Aorta (tissue), 5 donors: ENCODE results near the gene ARHGEF17. TPM values are rescaled to one million over a fixed set of nuclear protein-coding genes. Genes with fewer than 3 reads are reported as not detected.

Experiments
- ATAC-seq: fragments of 200-7000 bp; cut with Tn5 transposase; one replicate; pipeline ENCODE4 v1.9.1; 2022; ENCODE audit warnings: moderate library complexity; ENCODE audit not compliant: low FRiP score
- DNase-seq, 2 donors: peaks; one replicate each; pipeline ENCODE4 v3.0.0-alpha.2; 2020
- H3K27ac ChIP-seq, 2 donors: one replicate each; pipeline ENCODE4 v1.5.1; 2013; ENCODE audit warnings: low read length in 2 of 2, mild to moderate bottlenecking in 2 of 2, moderate library complexity in 2 of 2, control low read depth in 1 of 2, inconsistent platforms in 1 of 2, low read depth in 1 of 2
- H3K27me3 ChIP-seq, 2 donors: one replicate each; pipeline ENCODE4 v1.6.1; 2013; ENCODE audit warnings: control low read depth in 1 of 2, low read length in 1 of 2, mild to moderate bottlenecking in 1 of 2, moderate library complexity in 1 of 2; ENCODE audit not compliant: insufficient read depth in 2 of 2, control insufficient read depth in 1 of 2
- H3K36me3 ChIP-seq, 2 donors: one replicate each; pipeline ENCODE4 v1.6.1; 2013; ENCODE audit warnings: control low read depth in 1 of 2, low read length in 1 of 2, mild to moderate bottlenecking in 1 of 2; ENCODE audit not compliant: insufficient read depth in 2 of 2, control insufficient read depth in 1 of 2
- H3K4me1 ChIP-seq, 2 donors: one replicate each; pipeline ENCODE4 v1.6.1; 2013; ENCODE audit warnings: low read length in 2 of 2, control low read depth in 1 of 2, mild to moderate bottlenecking in 1 of 2, moderate library complexity in 1 of 2; ENCODE audit not compliant: insufficient read depth in 2 of 2, control insufficient read depth in 1 of 2
- H3K4me3 ChIP-seq, 2 donors: one replicate each; pipeline ENCODE4 v1.5.1; 2013; ENCODE audit warnings: low read length in 2 of 2, control low read depth in 1 of 2, mild to moderate bottlenecking in 1 of 2
- H3K9me3 ChIP-seq: one replicate; pipeline ENCODE4 v1.6.1; 2013; ENCODE audit warnings: mild to moderate bottlenecking, low read length; ENCODE audit not compliant: control insufficient read depth
- WGBS, 2 donors: extraction: QIAGEN DNeasy Blood & Tissue Kit; methylation state at CpG; one replicate each; pipeline ENCODE4 v1.1.7; 2013; 5-methylcytosine and 5-hydroxymethylcytosine counted together
- intact Hi-C, 2 donors: fragments of 100-400 bp; cut with DNase I; formaldehyde crosslinking; loops; one replicate each; pipeline versions ENCODE4 v1.14.2 to v1.15.0; 2022
- polyA plus RNA-seq, 2 donors: library from polyadenylated mRNA; stranded (reverse); fragments of 200-250 nt; gene quantifications; one replicate each; pipeline ENCODE4 v1.2.3, GENCODE V29; 2013
- total RNA-seq, 2 donors: library from RNA; stranded (reverse); fragmentation: NEBNext Ultra II Directional; extraction: Animal tissue kit (Norgen Biotek cat#: 25700); gene quantifications; one replicate each; pipeline ENCODE4 v1.2.1, GENCODE V29; 2021
- donor health status: healthy with polysubstance abuse.
- donor health status: Bipolar disorder and iron deficiency.
- donor health status: DM: no; HTN: no; CAD: no.
- donor health status: DM: no; HTN: no; CAD: no.
- donor health status: DM: yes; HTN: yes; CAD: no.

Gene ARHGEF17
- total and polyA plus RNA-seq, 4 donors = 20.5 to 201 (median 170) TPM

DNA sequence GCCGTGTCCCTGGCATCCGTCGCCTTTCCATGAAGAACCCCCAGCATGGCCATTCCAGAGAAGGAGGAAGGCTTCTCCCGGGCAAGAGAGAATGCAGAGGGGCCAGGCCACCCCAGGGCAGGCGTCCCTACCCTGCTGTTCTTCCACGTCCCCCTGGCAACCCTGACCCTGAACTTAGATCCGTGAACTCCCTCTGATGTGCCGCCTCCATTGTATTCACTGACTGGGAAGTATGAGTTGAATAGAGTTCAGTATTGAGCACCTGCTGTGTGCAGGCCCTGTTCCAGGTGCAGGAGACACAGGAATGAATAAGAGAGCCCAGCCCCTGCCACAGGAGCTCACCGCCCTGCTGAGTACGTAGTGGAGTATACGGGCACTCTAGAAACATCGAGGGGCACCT, 39.0 kb downstream of the ARHGEF17 start:
- DNase-seq (no peak), ATAC-seq (no peak)
- H3K27me3 ChIP-seq = no peaks in the 10 kb centered on the region
- H3K27ac ChIP-seq = no peak overlapping the region
- no peaks in the 10 kb centered on the region for H3K36me3 ChIP-seq
- intact Hi-C loops = no loop called here
- peaks cover 0 to 4% of the 10 kb centered on the region in 2 donors for H3K4me1 ChIP-seq
- no peak overlapping the region for H3K4me3 ChIP-seq
- WGBS, 2 donors = 66 to 67% methylated on average over 12 of the region's 12 CpGs
- no peaks in the 10 kb centered on the region for H3K9me3 ChIP-seq

DNA sequence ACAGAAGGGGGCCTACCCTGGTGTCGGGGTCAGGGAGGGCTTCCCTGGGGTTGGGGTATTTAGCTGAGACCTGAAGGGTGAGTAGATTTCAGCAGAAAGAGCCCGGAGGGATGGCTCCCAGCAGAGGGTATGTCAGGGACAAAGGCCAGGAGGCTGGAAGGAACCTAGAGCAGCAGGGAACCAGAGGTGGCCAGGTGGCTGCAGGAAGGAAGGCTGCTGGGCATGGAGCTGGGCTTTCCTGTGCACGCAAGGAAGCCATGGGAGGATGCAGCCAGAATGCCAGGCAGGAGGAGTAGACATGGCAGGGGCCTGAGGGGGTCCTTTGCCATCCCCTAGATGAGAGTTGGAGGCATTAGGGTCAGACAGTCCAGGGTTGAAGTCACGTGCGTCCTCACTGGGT, 40.8 kb downstream of the ARHGEF17 start:
- WGBS, 2 donors = 77 to 83% methylated on average over 5 of the region's 5 CpGs
- H3K36me3 ChIP-seq = peaks cover 0 to 3% of the 10 kb centered on the region in 2 donors
- H3K4me3 ChIP-seq = no peak overlapping the region
- DNase-seq (no peak), ATAC-seq (no peak)
- no peak overlapping the region for H3K27ac ChIP-seq
- intact Hi-C loops = no loop called here
- H3K4me1 ChIP-seq = no peaks in the 10 kb centered on the region
- no peaks in the 10 kb centered on the region for H3K9me3 ChIP-seq
- no peaks in the 10 kb centered on the region for H3K27me3 ChIP-seq

DNA sequence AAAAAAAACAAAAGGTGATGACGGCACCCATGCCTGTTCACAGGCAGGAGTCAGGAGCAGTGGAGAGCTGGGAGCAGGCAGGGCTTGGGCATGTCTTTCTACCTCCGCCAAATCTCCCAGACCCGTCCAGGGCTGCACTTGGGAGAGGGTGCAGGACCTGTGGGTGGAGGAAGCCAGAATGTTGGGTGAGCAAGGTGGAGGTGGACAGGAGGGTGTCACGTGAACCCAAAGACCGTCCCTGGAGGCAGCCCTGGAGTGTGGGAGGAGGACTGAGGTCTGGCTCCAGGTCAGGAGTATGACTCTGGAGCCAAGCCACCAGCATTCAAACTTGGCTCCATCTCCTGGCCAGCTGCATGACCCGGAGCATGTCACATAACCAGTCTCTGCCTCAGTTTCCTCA, 41.6 kb downstream of the ARHGEF17 start:
- H3K27me3 ChIP-seq = no peaks in the 10 kb centered on the region
- peaks cover 0 to 5% of the 10 kb centered on the region in 2 donors for H3K36me3 ChIP-seq
- no peaks in the 10 kb centered on the region for H3K4me1 ChIP-seq
- 14 to 21% methylated on average over 6 of the region's 6 CpGs for WGBS, 2 donors
- H3K4me3 ChIP-seq = no peak overlapping the region
- no peak for DNase-seq
- no peak for ATAC-seq
- intact Hi-C loops = loop anchor here (5.0 kb wide), 1 partner anchor 43 kb away; no protein-coding TSS in a partner anchor
- H3K9me3 ChIP-seq = no peaks in the 10 kb centered on the region
- no peak overlapping the region for H3K27ac ChIP-seq

DNA sequence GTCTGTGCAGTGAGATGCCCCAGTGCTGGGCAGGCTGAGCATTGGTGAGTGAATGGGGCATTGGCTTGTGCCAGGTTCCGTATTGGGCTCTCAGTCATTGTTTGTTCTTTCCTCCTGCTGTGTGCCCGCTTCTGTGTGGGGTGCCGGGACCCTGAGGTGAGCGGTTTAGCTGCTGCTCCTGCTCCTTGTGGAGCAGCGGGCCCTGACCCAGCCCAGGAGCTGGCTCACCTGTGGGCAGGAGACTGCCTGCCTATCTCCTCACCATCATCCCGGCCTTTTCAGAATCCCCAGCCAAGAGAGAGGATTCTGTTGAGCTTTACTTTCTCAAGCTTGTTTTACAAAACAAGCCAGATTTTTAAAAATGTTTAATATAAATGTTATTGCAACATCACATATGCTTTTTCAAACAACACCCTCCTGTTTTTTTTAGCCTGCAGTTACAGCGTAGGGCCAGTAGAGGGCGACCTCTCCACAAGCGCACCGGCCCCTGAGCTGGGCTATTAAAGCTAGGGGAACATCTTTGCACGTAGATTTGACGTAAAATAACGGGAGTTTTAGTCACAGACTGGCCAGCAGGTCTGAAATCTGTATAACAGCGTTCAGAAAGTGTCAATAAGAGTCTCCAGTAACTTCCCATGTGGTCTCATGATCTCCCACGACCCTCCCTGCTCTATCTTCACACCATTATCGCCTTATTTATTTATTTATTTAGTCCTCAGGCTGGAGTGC, 43.0 kb downstream of the ARHGEF17 start:
- no peaks in the 10 kb centered on the region for H3K4me1 ChIP-seq
- H3K4me3 ChIP-seq = no peak overlapping the region
- WGBS, 2 donors = 17 to 18% methylated on average over 16 of the region's 16 CpGs
- DNase-seq (no peak), ATAC-seq (peak; percentile 81)
- no peak overlapping the region for H3K27ac ChIP-seq
- no peaks in the 10 kb centered on the region for H3K9me3 ChIP-seq
- intact Hi-C loops = loop anchor here (5.0 kb wide), 1 partner anchor 41 kb away; no protein-coding TSS in a partner anchor
- H3K27me3 ChIP-seq = no peaks in the 10 kb centered on the region
- peaks cover 0 to 11% of the 10 kb centered on the region in 2 donors for H3K36me3 ChIP-seq

DNA sequence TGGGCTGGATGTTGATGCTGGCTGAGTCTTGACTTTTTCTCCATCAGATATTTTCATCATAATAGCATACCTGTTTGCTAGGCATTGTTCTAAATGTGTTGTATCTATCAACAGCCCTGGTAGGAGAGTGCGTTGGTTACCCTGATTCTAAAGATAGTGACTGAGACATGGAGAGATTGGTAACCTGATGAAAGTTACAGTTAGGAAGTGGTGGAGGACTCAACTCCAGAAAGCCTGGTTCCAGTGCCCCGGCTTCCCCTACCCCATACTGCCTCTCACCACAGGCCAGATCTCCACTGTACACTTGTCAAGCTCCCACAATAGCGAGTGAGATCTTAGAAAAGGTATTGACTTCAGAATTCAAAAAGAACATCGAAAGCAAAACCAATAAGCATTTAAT, 45.3 kb downstream of the ARHGEF17 start:
- Histone ChIP-seq H3K27me3 (no peaks in the 10 kb centered on the region), H3K27ac (no peak overlapping the region), H3K9me3 (no peaks in the 10 kb centered on the region), H3K36me3 (peaks cover 0 to 15% of the 10 kb centered on the region in 2 donors), H3K4me1 (peaks cover 0 to 3% of the 10 kb centered on the region in 2 donors), H3K4me3 (no peak overlapping the region)
- WGBS, 2 donors = 76 to 82% methylated on average over 4 of the region's 4 CpGs
- ATAC-seq (no peak), DNase-seq (no peak)
- intact Hi-C loops = loop anchor here (5.0 kb wide), 1 partner anchor 39 kb away; no protein-coding TSS in a partner anchor

DNA sequence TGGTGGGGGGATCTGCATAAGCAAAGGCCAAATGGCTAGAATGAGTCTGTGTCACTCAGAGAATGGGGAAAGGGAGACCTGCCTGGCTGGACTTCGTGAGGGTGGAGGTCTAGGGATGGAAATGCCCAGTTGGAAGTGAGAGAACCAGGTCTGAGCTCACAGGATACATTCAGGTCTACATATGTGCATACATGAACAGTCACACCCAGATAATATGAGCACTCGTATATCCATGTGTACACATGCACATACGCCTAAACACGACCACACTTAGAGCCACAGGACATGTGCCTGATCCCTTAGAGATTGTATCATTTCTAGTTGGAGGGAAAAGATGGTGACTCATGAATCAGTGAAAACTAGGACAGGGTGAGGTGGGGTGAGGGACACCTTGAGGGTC, 47.0 kb downstream of the ARHGEF17 start:
- no peak overlapping the region for H3K4me3 ChIP-seq
- intact Hi-C loops = no loop called here
- H3K9me3 ChIP-seq = no peaks in the 10 kb centered on the region
- H3K36me3 ChIP-seq = peaks cover 0 to 16% of the 10 kb centered on the region in 2 donors
- ATAC-seq (no peak), DNase-seq (no peak)
- peak overlapping the region in 1 of 2 donors; percentile 27 for H3K27ac ChIP-seq
- H3K4me1 ChIP-seq = peaks cover 0 to 3% of the 10 kb centered on the region in 2 donors
- no peaks in the 10 kb centered on the region for H3K27me3 ChIP-seq
- 87 to 90% methylated on average over 4 of the region's 4 CpGs for WGBS, 2 donors

DNA sequence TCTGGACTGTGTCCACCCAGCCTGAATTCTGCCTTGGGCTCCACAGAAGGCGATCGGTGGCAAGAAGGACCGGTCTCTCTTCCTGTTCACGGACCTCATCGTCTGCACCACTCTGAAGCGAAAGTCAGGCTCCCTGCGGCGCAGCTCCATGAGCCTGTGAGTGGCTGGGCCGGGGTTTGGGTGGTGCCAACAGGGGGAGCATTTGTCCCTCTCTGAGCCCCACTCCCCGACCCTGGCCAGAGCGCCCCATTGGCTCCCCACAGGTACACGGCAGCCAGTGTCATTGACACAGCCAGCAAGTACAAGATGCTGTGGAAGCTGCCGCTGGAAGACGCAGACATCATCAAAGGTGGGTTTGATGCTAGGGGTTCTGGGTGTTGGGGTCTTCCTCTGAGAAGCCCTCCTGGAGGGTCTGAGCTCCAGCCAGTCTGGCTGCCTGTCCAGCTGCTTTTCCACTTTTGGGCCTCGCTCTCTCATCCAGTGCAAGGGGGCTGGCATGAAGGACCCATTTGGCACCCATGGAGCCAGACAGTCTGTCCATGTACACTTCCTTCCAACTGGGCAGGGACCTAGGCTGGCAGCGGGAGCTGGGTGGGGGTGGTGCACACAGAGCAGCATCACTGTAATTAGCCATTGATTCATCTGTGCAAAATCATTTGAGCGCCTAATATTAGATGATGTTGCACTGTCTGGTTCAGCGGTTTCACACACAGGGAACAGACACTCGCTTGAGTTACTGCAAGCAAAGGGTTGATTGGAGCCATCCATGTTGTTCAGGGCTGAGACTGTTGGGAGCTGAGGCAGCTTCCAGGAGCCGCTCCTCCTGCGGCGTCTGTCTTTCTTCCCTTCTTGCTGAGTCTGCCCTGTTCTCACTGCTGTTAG, 49.1 kb downstream of the ARHGEF17 start:
- Histone ChIP-seq H3K27ac (peak overlapping the region in 1 of 2 donors; percentile 49), H3K4me3 (no peak overlapping the region), H3K36me3 (peaks cover 0 to 26% of the 10 kb centered on the region in 2 donors), H3K4me1 (peaks cover 0 to 3% of the 10 kb centered on the region in 2 donors), H3K27me3 (no peaks in the 10 kb centered on the region), H3K9me3 (no peaks in the 10 kb centered on the region)
- 71 to 73% methylated on average over 22 of the region's 22 CpGs for WGBS, 2 donors
- ATAC-seq = no peak
- intact Hi-C loops = no loop called here
- DNase-seq = no peak

DNA sequence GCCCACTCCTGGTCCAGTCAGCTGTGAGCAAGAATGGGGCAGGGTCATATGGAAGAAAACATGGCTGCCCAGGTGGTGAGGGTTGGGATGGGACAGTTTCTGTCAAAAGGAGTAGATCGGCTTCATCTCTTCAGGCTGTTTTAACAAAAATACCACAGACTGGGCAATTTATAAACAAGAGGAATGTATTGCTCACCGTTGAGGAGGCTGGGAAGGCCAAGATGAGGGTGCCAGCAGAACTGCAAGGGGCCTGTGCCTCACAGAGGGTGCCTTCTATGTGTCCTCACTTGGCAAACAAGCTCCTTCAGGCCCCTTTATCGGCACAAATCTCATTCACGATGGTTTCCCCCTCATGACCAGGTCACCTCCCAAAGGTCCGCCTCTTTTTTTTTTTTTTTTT, 50.0 kb downstream of the ARHGEF17 start:
- intact Hi-C loops = no loop called here
- DNase-seq (no peak), ATAC-seq (no peak)
- Histone ChIP-seq H3K27ac (peak overlapping the region in 1 of 2 donors; percentile 49), H3K4me3 (no peak overlapping the region), H3K9me3 (no peaks in the 10 kb centered on the region), H3K27me3 (no peaks in the 10 kb centered on the region), H3K4me1 (peaks cover 0 to 3% of the 10 kb centered on the region in 2 donors), H3K36me3 (peaks cover 2 to 24% of the 10 kb centered on the region in 2 donors)
- 23 to 28% methylated on average over 5 of the region's 5 CpGs for WGBS, 2 donors
